ENCODE data around the gene ACTA2.

DNA sequence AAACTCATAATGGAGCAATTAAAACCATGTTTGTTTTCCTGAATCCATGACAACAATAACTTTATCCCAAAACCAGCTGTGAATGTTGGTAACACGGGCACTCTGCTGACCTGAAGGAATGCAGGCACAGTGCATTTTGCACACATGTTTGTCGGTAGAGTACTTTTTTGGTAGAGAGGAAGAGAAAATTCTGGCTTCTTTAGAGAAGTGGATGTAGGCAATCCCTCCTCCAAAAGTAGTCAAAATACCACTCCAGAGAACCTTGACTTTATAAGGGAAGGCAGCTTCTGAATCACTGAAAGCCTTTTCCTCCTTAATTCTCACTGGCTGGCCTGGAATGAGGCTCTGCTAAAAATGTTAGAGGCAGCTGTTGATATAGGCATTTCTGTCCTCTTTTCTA lies 15.8 kb upstream of the ACTA2 start:
- TF ChIP-seq CTCF (IDR thresholded peaks at IDR 0.05) (no peak), EZH2phosphoT487 (IDR thresholded peaks at IDR 0.05) (no peak)
